ENCODE measurements around the gene TESK1.
"Not testable (repeated sequence)": the region's sequence is repeated elsewhere in the genome, so short reads cannot be mapped to it uniquely, and the experiment has no call there.

The TESK1 gene

DNA sequence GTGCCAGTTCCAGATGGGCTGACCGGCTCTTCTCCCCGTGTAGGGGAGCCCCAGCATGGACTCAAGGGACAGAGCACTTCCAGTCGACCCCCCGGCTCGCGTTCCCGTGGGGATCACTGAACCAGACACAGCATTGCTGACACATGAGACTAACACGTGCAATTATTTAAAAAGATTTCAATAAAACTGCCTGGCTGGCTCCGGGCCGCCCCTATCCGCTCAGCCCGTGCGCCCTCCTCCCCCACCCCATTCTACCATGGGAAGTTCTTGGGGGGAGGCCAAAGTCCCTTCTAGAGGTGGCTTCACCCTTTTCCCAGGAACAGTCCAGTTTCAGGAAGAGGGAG, 4.7 kb downstream of the TESK1 start:
- no peak overlapping the region for H3K4me3 ChIP-seq (ENCODE audit: low read depth, low read length)
- DNase-seq (ENCODE audit: low read depth) = no peak
- TF ChIP-seq CTCF (conservative IDR thresholded peaks at IDR 0.05; ENCODE audit: low read depth, low read length) = no peak

DNA sequence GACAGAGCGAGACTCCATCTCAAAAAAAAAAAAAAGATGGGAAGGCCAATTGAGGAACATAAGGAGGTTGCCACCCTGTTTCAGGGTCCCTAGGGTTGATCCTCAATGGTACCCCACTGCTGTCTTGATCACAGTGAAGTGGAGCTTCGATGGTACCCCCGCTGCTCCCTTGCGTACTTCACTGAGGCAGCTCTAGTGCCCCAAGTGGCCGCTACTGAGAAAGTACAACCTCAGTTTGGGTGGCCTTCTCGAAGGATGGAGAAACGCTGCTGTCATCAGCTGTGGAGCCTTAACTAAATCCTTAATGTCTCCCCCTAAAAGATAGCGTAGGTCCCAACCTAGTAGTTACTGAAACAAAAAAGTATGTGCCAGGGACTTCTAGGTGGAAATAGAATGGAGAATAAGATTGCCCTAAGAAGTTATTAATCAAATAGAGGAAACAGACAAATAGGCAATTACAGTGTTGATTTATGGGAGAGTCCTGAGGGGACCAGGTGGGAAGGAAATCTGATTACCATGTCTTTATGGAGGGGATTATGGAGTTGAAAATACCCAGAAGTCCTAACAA, 6.3 kb downstream of the TESK1 start:
- peak; percentile 83 for TF ChIP-seq CTCF (conservative IDR thresholded peaks at IDR 0.05; ENCODE audit: low read depth, low read length)
- peak; percentile 65 for DNase-seq (ENCODE audit: low read depth)
- H3K4me3 ChIP-seq (ENCODE audit: low read depth, low read length) = no peak overlapping the region

GRCh38 chr9:35612066-35612465, 7.0 kb downstream of the TESK1 start:
- not testable (repeated sequence) for DNase-seq (ENCODE audit: low read depth); H3K4me3 ChIP-seq (ENCODE audit: low read depth, low read length)

- no peak overlapping the region for H3K4me3 ChIP-seq (ENCODE audit: low read depth, low read length)
- DNase-seq (ENCODE audit: low read depth) = no peak
- TF ChIP-seq CTCF (conservative IDR thresholded peaks at IDR 0.05; ENCODE audit: low read depth, low read length) = no peak
These were observed 7.8 kb downstream of the TESK1 start for GRCh38 chr9:35612843-35613242.

- TF ChIP-seq CTCF (conservative IDR thresholded peaks at IDR 0.05; ENCODE audit: low read depth, low read length) = no peak
- no peak overlapping the region for H3K4me3 ChIP-seq (ENCODE audit: low read depth, low read length)
- no peak for DNase-seq (ENCODE audit: low read depth)
These were observed 11.1 kb downstream of the TESK1 start for GRCh38 chr9:35615981-35616680.

DNA sequence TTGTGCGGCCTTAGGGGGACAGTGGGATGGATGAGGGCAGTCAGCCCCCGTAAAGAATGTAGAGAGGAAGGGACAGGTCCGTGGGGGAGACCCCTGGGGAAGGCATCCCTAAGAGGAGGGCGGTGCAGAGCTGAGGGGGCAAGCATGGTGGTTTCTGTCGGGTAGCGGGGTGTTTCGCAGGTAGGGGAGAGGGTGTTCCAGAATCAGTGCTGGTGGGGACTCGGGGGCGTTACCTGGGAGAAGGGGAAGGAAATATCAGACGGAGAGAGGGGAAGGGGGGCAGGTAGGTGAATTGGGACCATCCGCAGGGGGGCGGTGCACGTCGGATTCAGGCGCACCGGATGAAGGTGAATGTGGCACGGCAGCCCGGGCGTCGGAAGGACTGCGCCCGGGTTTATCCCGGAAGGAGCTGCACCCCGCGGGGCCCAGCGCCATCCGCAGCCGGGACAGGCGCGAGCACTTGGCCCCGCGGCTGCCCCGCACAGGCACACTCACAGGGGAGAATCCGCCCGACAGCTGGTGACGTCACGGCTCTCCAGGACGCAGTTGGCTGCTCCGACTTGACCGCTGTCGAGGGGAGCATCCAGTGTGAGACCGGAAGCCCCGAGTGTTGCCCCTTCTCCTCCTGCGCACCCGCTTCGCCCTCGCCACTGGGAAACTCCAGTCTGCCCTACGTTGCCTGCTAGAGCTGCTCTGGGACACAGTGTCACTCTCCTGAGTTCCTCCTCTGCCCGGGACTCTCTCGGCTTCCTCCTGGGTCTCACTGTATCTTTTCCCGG, 11.8 kb downstream of the TESK1 start:
- peak overlapping the region; percentile 39 for H3K4me3 ChIP-seq (ENCODE audit: low read depth, low read length)
- DNase-seq (ENCODE audit: low read depth) = peak; percentile 62
- no peak for TF ChIP-seq CTCF (conservative IDR thresholded peaks at IDR 0.05; ENCODE audit: low read depth, low read length)

DNA sequence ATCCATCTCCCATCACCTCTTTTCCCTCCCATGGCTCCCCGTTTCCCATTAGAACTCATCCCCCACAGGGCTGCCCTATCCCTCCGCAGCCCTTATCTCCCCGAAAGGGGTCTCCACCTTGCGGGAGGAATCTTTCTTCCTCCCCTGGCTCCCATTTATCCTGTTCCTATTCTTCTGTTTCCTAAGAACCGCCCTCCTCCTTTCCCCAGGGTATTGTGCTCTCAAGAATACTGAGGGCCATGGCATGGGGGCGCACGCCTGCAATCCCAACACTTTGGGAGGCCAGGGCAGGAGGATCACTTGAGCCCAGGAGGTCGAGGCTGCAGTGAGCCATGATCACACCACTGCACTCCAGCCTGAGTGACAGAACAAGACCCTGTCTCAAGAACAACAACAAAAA, 12.5 kb downstream of the TESK1 start:
- TF ChIP-seq CTCF (conservative IDR thresholded peaks at IDR 0.05; ENCODE audit: low read depth, low read length) = no peak
- no peak for DNase-seq (ENCODE audit: low read depth)
- H3K4me3 ChIP-seq (ENCODE audit: low read depth, low read length) = no peak overlapping the region

Measured in choroid plexus epithelial cell (primary cell).